Endothelial cell of umbilical vein (primary cell): ENCODE data around the gene OPCML. TPM values are rescaled to one million over a fixed set of nuclear protein-coding genes. Genes with fewer than 3 reads are reported as not detected.

Source experiments
- BruUV-seq: library from RNA; stranded (reverse); fragments of 400-500 nt; replicated peaks from 2 replicates; lab custom pipeline; 2021; lab: Mats Ljungman, UMichigan
- CTCF ChIA-PET: fragments of 300-600, 350-600 bp; sonication (Branson Sonifier 250); formaldehyde crosslinking; loops from one replicate; lab custom pipeline; 2021; ENCODE audit warnings: antibody characterized with exemption, inconsistent platforms; lab: Charles Lee
- POLR2A ChIA-PET: fragments of 300-600, 350-600 bp; sonication (Branson Sonifier 250); formaldehyde crosslinking; loops from one replicate; lab custom pipeline; 2021; ENCODE audit warnings: antibody characterized with exemption, inconsistent platforms; lab: Charles Lee
- DNase-seq: peaks from one replicate; pipeline ENCODE4 v3.0.0-alpha.2; 2011; ENCODE audit warnings: low read depth, low spot score
- FAIRE-seq: peaks from 2 replicates; lab custom pipeline; 2011; peaks lifted over from hg19 to GRCh38; lab: Jason Lieb, UNC
- H2AFZ ChIP-seq: 2 replicates; pipeline ENCODE4 v1.6.0; 2012; ENCODE audit warnings: low read depth, low read length, control low read depth, inconsistent platforms
- H3K27ac ChIP-seq: 2 replicates; pipeline ENCODE4 v1.5.1; 2011; ENCODE audit warnings: low read depth, mild to moderate bottlenecking, control low read depth, low read length, moderate library complexity; ENCODE audit not compliant: insufficient read depth
- H3K27me3 ChIP-seq, 2 experiments: 2 replicates each; pipeline versions ENCODE4 v1.6.0 to v1.6.1; 2011; ENCODE audit warnings: low read length in 2 of 2, mixed read lengths in 1 of 2; ENCODE audit not compliant: control insufficient read depth in 2 of 2, insufficient read depth in 2 of 2
- H3K36me3 ChIP-seq, 2 experiments: 2 replicates in 1 of 2; 3 replicates in 1 of 2; pipeline ENCODE4 v1.5.1; 2011; ENCODE audit warnings: low read length in 2 of 2, mild to moderate bottlenecking in 1 of 2, moderate library complexity in 1 of 2; ENCODE audit not compliant: control insufficient read depth in 2 of 2, insufficient read depth in 2 of 2; ENCODE audit errors: extremely low read depth in 1 of 2
- H3K4me1 ChIP-seq: 3 replicates; pipeline ENCODE4 v1.5.1; 2011; ENCODE audit warnings: mild to moderate bottlenecking, low read length; ENCODE audit not compliant: control insufficient read depth, insufficient read depth; ENCODE audit errors: extremely low read depth
- H3K4me2 ChIP-seq: 2 replicates; pipeline ENCODE4 v1.6.1; 2011; ENCODE audit warnings: low read length, control low read depth, mixed read lengths; ENCODE audit not compliant: insufficient read depth
- H3K4me3 ChIP-seq, 3 experiments: fragments of 200-600 bp in 1 of 3; sonication (generic), shearing (Covaris generic) in 1 of 3; replicated peaks in 1 of 3; 2 replicates each; pipeline ENCODE4 v1.5.1; 2011 to 2016; ENCODE audit warnings: control low read depth in 3 of 3, low read length in 3 of 3, mild to moderate bottlenecking in 2 of 3, inconsistent platforms in 1 of 3, low read depth in 1 of 3, moderate library complexity in 1 of 3; ENCODE audit not compliant: insufficient read depth in 1 of 3
- H3K79me2 ChIP-seq: 2 replicates; pipeline ENCODE4 v1.6.0; 2012; ENCODE audit warnings: low read length, inconsistent platforms; ENCODE audit not compliant: control insufficient read depth, insufficient read depth
- H3K9ac ChIP-seq: replicated peaks from 2 replicates; pipeline ENCODE3; 2011; ENCODE audit warnings: low read length, control low read depth; ENCODE audit not compliant: insufficient read depth; ENCODE audit errors: extremely low read depth
- H3K9me1 ChIP-seq: replicated peaks from 3 replicates; pipeline ENCODE4 v1.6.0; 2011; ENCODE audit warnings: mild to moderate bottlenecking, low read length; ENCODE audit not compliant: control insufficient read depth, insufficient read depth; ENCODE audit errors: extremely low read depth
- H3K9me3 ChIP-seq: replicated peaks from 2 replicates; pipeline ENCODE4 v1.5.1; 2012; ENCODE audit warnings: low read length, inconsistent platforms; ENCODE audit not compliant: control insufficient read depth, insufficient read depth
- H4K20me1 ChIP-seq: replicated peaks from 2 replicates; pipeline ENCODE3; 2011; ENCODE audit warnings: mild to moderate bottlenecking, low read length; ENCODE audit not compliant: control insufficient read depth, insufficient read depth; ENCODE audit errors: extremely low read depth
- CTCF ChIP-seq, 2 donors: IDR thresholded peaks; 1 replicate in 1 of 2; 2 replicates in 1 of 2; pipeline ENCODE4 v1.5.1; 2011; ENCODE audit warnings: low read length in 2 of 2, mild to moderate bottlenecking in 2 of 2, moderate library complexity in 2 of 2, control low read depth in 1 of 2, inconsistent platforms in 1 of 2, low read depth in 1 of 2; ENCODE audit not compliant: insufficient read depth in 1 of 2; ENCODE audit errors: extremely low read depth in 1 of 2
- EZH2 ChIP-seq: IDR thresholded peaks from 2 replicates; pipeline ENCODE4 v1.6.1; 2012; ENCODE audit warnings: borderline replicate concordance, low read depth, mild to moderate bottlenecking, moderate library complexity, low read length, inconsistent platforms; ENCODE audit not compliant: severe bottlenecking
- FOS ChIP-seq: IDR thresholded peaks from 2 replicates; pipeline ENCODE4 v1.6.1; 2011; ENCODE audit warnings: mild to moderate bottlenecking, low read length, moderate library complexity, borderline replicate concordance; ENCODE audit not compliant: insufficient read depth
- GATA2 ChIP-seq: IDR thresholded peaks from 2 replicates; pipeline ENCODE4 v1.7.0; 2011; ENCODE audit warnings: low read depth, mild to moderate bottlenecking, moderate library complexity, mixed read lengths, low read length; ENCODE audit not compliant: insufficient read length, insufficient read depth
- JUN ChIP-seq: IDR thresholded peaks from 2 replicates; pipeline ENCODE4 v1.6.1; 2011; ENCODE audit warnings: borderline replicate concordance, low read depth; ENCODE audit not compliant: insufficient read length, insufficient read depth
- MAX ChIP-seq: IDR thresholded peaks from 2 replicates; pipeline ENCODE4 v1.6.1; 2011; ENCODE audit not compliant: insufficient read depth, insufficient read length
- MYC ChIP-seq: IDR thresholded peaks from one replicate; pipeline ENCODE4 v1.6.1; 2011; ENCODE audit warnings: mild to moderate bottlenecking, low read depth, low read length
- POLR2A ChIP-seq: IDR thresholded peaks from 2 replicates; pipeline ENCODE4 v1.6.1; 2012; ENCODE audit warnings: low read depth, mild to moderate bottlenecking, control low read depth, low read length
- POLR2AphosphoS5 ChIP-seq: IDR thresholded peaks from 2 replicates; pipeline ENCODE4 v1.6.1; 2012; ENCODE audit warnings: low read depth, mild to moderate bottlenecking, control low read depth, low read length, moderate library complexity; ENCODE audit not compliant: insufficient read depth
- dilution Hi-C: fragments of 300-500 bp; cut with MboI; formaldehyde crosslinking; loops from one replicate; pipeline ENCODE4 v1.15.0; 2019; ENCODE audit warnings: low sequenced_read_pairs; ENCODE audit not compliant: extremely low pct_ligation_motif_present
- intact Hi-C: fragments of 100-400 bp; cut with micrococcal nuclease; formaldehyde crosslinking; loops from one replicate; pipeline ENCODE4 v1.10.0; 2022
- polyA plus RNA-seq, 4 experiments: library from polyadenylated mRNA; depleted of rRNA in 3 of 4; stranded (reverse) in 3 of 4; unstranded in 1 of 4; fragments of >200 nt; gene quantifications; 2 replicates each; pipeline versions ENCODE4 v1.2.1 to v1.2.3, GENCODE V29; 2011 to 2012; ENCODE audit warnings: missing spikeins in 1 of 4
- total RNA-seq: library from RNA; stranded (reverse); gene quantifications from 2 replicates; pipeline ENCODE4 v1.2.3, GENCODE V29; 2021

Gene OPCML
- total and polyA plus RNA-seq, 2 donors (not counting 3 experiments of a cell fraction or from before 2014, with no cell fraction given): not detected

- Histone ChIP-seq H3K9me1 (no peaks in the 10 kb centered on the region), H4K20me1 (no peaks in the 10 kb centered on the region), H3K4me1 (no peaks in the 10 kb centered on the region), H3K9ac (no peak overlapping the region), H3K79me2 (no peaks in the 10 kb centered on the region), H3K36me3 (no peaks in the 10 kb centered on the region), H3K4me3 (no peak overlapping the region), H3K9me3 (peaks cover 4% of the 10 kb centered on the region), H2AFZ (no peak overlapping the region), H3K27me3 (no peaks in the 10 kb centered on the region), H3K4me2 (no peak overlapping the region), H3K27ac (no peak overlapping the region)
- DNase-seq (no peak), FAIRE-seq (no peak)
- dilution Hi-C loops (no loop called here), intact Hi-C loops (no loop called here)
- POLR2A ChIA-PET: no interaction called here
- no peak for TF ChIP-seq MYC
- no peak for TF ChIP-seq JUN
- no peak for TF ChIP-seq CTCF (IDR thresholded peaks at IDR 0.05; ENCODE audit: extremely low read depth in 1 of 2, insufficient read depth in 1 of 2, low read depth in 1 of 2, low read length in 2 of 2)
- TF ChIP-seq FOS: no peak
- TF ChIP-seq GATA2: no peak
- no peak for TF ChIP-seq EZH2
- TF ChIP-seq MAX: no peak
- no peak for TF ChIP-seq POLR2A
- TF ChIP-seq POLR2AphosphoS5: no peak
- CTCF ChIA-PET: no interaction called here
- BruUV-seq: no TSS peak
Measured at GRCh38 chr11:133384731-133385130, 147.6 kb downstream of the OPCML start.
